UCSD-AML1 (cell line): ENCODE data around the gene LGALS3.

ENCODE experiments used
- DNase-seq: peaks from one replicate; lab custom pipeline; 2025; ENCODE audit not compliant: unreplicated experiment; lab: John Stamatoyannopoulos, UW

Gene LGALS3

DNA sequence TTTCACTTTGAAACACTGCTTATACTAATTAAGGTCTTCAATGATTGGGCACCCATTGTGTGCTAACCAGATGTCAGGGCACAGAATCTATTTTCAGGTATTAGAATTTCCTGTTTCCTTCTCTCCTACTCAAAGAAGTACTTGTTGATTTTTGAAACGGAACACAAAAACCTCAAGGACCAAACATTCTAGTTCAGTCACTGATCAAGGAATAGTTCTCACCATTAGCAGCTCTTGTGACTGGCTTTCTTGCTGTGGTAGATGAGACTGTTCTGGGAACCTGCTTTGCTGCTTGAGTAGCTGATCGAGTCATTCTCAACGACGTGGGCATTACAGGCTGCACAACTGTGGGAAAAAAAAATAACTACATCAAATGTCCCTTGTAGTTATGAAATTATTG, 51.4 kb downstream of the LGALS3 start:
- DNase-seq = no peak

GRCh38 chr14:55188686-55189295, 59.7 kb downstream of the LGALS3 start:
- no peak for DNase-seq

GRCh38 chr14:55190906-55191202, 61.8 kb downstream of the LGALS3 start:
- DNase-seq = no peak

GRCh38 chr14:55191203-55192053, 62.4 kb downstream of the LGALS3 start, which contains the start of gene DLGAP5:
DLGAP5 (minus strand) TSS chr14:55191585; CDS start chr14:55189179, 2,406 bp downstream.
- DNase-seq = peak; percentile 89

- no peak for DNase-seq
Measured at GRCh38 chr14:55192054-55192621, 63.1 kb downstream of the LGALS3 start.

DNA sequence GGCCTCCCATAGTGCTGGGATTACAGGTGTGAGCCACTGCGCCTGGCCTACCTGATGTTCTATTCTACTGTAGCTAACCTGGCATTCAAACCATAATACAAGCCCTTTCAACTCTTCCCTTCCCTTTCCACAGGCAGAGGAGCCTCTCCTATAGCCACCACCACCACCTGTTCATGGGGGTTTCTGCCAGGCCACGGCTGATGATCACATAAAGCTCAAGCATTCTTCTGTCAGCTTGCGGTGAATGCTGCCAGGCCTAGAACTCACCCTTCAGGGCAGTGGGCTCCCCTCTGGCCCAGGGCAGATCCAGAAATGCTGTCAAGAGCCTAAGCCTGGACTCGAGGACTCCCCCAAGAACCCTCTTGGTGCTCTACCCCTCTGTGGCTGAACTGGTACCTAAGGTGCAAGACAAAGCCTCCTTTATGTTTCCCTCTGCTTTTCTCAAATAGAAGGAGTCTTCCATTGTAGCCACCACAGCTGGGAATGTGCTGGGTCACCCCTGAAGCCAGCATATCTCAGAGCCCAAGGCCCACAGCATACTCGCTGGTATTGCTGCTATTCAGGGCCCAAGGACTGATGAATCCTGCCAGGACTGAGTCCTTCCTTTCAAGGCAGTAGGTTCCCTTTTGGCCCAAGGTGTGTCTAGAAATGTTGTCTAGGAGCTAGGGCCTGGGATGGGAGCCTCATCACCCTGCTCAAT, 65.8 kb downstream of the LGALS3 start:
- DNase-seq = no peak
